Measurements from ENCODE around the gene ANKRD40. TPM values are rescaled to one million over a fixed set of nuclear protein-coding genes. Genes with fewer than 3 reads are reported as not detected.

The ANKRD40 gene
- total RNA-seq, 1 donor from 2014 or later: 53.4 TPM

DNA sequence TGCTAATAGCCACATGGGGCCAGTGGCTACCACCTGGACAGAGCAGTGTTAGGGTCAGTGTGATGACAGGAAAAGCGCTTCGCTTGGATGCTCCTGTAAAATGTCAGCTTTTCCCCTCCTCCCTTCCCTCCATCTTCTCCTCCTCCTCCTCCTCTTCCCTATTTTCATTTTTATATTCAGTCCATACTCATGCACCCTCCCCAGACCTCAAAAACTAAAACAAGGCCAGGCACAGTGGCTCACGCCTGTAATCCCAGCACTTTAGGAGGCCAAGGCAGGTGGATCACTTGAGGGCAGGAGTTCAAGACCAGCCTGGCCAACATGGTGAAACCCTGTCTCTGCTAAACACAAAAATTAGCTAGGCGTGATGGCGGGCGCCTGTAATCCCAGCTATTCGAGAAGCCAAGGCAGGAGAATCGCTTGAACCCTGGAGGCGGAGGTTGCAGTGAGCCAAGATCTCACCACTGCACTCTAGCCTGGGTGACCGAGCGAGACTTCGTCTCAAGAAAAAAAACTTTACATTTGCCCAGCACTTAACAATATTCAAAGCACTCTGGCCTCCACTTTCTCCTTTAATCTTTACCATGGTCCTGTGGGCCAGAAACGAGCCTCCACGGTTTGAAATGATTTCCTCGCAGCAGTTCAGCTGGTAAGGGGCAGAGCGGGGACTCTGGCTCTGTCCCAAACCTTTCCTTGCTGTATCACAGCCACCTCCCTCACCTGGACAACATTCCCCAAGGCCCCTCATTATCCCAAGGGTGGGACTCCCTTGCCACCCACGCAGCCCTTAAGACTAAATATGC is 21.8 kb downstream of the ANKRD40 start:
- Histone ChIP-seq H3K4me2 (no peak overlapping the region), H3K79me2 (ENCODE audit: low read depth) (no peaks in the 10 kb centered on the region), H4K20me1 (ENCODE audit: low read depth) (no peaks in the 10 kb centered on the region), H3K27ac (no peak overlapping the region), H3K36me3 (no peaks in the 10 kb centered on the region), H3K27me3 (no peaks in the 10 kb centered on the region), H3K9ac (no peak overlapping the region), H2AFZ (replicated peaks) (no peak overlapping the region), H3F3A (ENCODE audit: low read depth) (peaks cover 51% of the 10 kb centered on the region), H3K4me3 (no peak overlapping the region), H3K4me1 (peaks cover 32% of the 10 kb centered on the region), H3K9me3 (ENCODE audit: low read depth) (no peaks in the 10 kb centered on the region)
- no peak for DNase-seq (ENCODE audit: low spot score)
- Mint-ChIP-seq H3K36me3 (no peaks in the 10 kb centered on the region), H3K27me3 (ENCODE audit: insufficient read depth, low read depth) (peaks cover 20% of the 10 kb centered on the region), H3K4me3 (no peak overlapping the region), H3K9me3 (no peaks in the 10 kb centered on the region), H3K27ac (peak overlapping the region; percentile 72), H3K4me1 (peaks cover 82% of the 10 kb centered on the region)
- TF ChIP-seq, protein P1, sequence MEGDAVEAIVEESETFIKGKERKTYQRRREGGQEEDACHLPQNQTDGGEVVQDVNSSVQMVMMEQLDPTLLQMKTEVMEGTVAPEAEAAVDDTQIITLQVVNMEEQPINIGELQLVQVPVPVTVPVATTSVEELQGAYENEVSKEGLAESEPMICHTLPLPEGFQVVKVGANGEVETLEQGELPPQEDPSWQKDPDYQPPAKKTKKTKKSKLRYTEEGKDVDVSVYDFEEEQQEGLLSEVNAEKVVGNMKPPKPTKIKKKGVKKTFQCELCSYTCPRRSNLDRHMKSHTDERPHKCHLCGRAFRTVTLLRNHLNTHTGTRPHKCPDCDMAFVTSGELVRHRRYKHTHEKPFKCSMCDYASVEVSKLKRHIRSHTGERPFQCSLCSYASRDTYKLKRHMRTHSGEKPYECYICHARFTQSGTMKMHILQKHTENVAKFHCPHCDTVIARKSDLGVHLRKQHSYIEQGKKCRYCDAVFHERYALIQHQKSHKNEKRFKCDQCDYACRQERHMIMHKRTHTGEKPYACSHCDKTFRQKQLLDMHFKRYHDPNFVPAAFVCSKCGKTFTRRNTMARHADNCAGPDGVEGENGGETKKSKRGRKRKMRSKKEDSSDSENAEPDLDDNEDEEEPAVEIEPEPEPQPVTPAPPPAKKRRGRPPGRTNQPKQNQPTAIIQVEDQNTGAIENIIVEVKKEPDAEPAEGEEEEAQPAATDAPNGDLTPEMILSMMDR (IDR thresholded peaks at IDR 0.05): no peak
- TF ChIP-seq EZH2 (IDR thresholded peaks at IDR 0.05): no peak
- TF ChIP-seq EZH2phosphoT487 (IDR thresholded peaks at IDR 0.05): no peak

DNA sequence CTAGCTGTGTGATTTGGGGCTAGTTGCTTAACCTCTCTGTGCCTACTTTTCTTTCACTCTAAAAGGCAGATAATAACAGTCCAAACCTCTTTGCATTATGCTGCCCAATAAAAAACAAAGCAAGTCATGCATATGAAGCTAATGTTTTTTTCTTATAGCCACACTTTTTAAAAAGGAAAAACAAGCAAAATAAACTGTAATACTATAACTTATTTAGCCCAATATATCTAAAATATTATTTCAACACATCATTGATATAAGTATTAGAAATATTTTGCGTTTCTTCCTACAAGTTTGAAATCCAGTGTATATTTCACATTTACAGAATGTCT is 22.4 kb downstream of the ANKRD40 start:
- no peaks in the 10 kb centered on the region for H3K36me3 Mint-ChIP-seq
- Histone ChIP-seq H3K27ac (no peak overlapping the region), H3K9me3 (ENCODE audit: low read depth) (no peaks in the 10 kb centered on the region), H3K4me3 (no peak overlapping the region), H4K20me1 (ENCODE audit: low read depth) (no peaks in the 10 kb centered on the region), H3K27me3 (no peaks in the 10 kb centered on the region), H3K4me1 (peaks cover 29% of the 10 kb centered on the region), H3K79me2 (ENCODE audit: low read depth) (no peaks in the 10 kb centered on the region), H3K36me3 (no peaks in the 10 kb centered on the region), H3F3A (ENCODE audit: low read depth) (peaks cover 45% of the 10 kb centered on the region), H3K4me2 (no peak overlapping the region), H2AFZ (replicated peaks) (no peak overlapping the region), H3K9ac (no peak overlapping the region)
- DNase-seq (ENCODE audit: low spot score): no peak
- no peak overlapping the region for H3K4me3 Mint-ChIP-seq
- TF ChIP-seq EZH2 (IDR thresholded peaks at IDR 0.05) (no peak), EZH2phosphoT487 (IDR thresholded peaks at IDR 0.05) (no peak)
- TF ChIP-seq, protein P1 (IDR thresholded peaks at IDR 0.05): no peak
- no peak overlapping the region for H3K27ac Mint-ChIP-seq
- H3K4me1 Mint-ChIP-seq: peaks cover 76% of the 10 kb centered on the region
- H3K9me3 Mint-ChIP-seq: no peaks in the 10 kb centered on the region
- H3K27me3 Mint-ChIP-seq (ENCODE audit: insufficient read depth, low read depth): peaks cover 19% of the 10 kb centered on the region

DNA sequence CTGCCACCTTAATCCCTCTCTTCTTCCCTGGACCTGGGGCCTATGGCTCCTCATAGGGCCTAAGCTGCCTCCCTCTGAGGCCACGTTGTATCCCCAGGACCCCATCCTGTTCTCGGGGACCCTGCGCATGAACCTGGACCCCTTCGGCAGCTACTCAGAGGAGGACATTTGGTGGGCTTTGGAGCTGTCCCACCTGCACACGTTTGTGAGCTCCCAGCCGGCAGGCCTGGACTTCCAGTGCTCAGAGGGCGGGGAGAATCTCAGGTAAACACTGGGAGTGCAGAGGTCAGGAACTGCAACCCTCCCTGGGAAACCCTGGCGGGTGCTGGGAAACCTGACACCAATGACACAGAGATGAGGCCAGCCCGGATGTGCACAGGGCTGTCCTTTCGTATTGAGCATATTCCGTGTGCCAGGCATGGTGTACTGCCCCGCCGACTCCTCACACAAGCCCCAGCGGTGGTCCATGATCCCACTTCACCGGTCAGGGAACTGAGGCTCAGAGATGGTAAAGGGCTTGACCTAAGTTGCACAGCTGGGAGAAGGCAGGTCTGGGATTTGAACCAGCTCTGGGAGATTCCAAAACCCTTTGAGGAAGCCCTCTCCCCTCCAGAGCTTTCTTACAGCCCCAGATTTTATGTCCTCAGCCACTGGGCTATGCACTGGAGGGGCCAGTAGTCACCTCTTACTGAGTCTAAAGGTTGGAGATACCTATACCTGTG is 22.9 kb downstream of the ANKRD40 start:
- H3K4me2 ChIP-seq: peak overlapping the region; percentile 16
- H3K27me3 Mint-ChIP-seq (ENCODE audit: insufficient read depth, low read depth): peaks cover 19% of the 10 kb centered on the region
- H3K36me3 ChIP-seq: no peaks in the 10 kb centered on the region
- no peaks in the 10 kb centered on the region for H3K9me3 ChIP-seq (ENCODE audit: low read depth)
- H3K4me3 Mint-ChIP-seq: no peak overlapping the region
- no peaks in the 10 kb centered on the region for H3K27me3 ChIP-seq
- TF ChIP-seq EZH2 (IDR thresholded peaks at IDR 0.05) (no peak), EZH2phosphoT487 (IDR thresholded peaks at IDR 0.05) (no peak)
- TF ChIP-seq, protein P1 (IDR thresholded peaks at IDR 0.05): no peak
- no peak overlapping the region for H2AFZ ChIP-seq (replicated peaks)
- no peak overlapping the region for H3K27ac Mint-ChIP-seq
- H4K20me1 ChIP-seq (ENCODE audit: low read depth): no peaks in the 10 kb centered on the region
- H3F3A ChIP-seq (ENCODE audit: low read depth): peaks cover 40% of the 10 kb centered on the region
- no peak overlapping the region for H3K9ac ChIP-seq
- H3K79me2 ChIP-seq (ENCODE audit: low read depth): no peaks in the 10 kb centered on the region
- no peaks in the 10 kb centered on the region for H3K9me3 Mint-ChIP-seq
- no peaks in the 10 kb centered on the region for H3K36me3 Mint-ChIP-seq
- H3K4me3 ChIP-seq: no peak overlapping the region
- peak; percentile 33 for DNase-seq (ENCODE audit: low spot score)
- peaks cover 72% of the 10 kb centered on the region for H3K4me1 Mint-ChIP-seq
- peak overlapping the region; percentile 48 for H3K27ac ChIP-seq
- H3K4me1 ChIP-seq: peaks cover 24% of the 10 kb centered on the region
